SK-N-MC (cell line): Measurements from ENCODE around the gene FANCL.

Experiments
- EZH2 ChIP-seq: fragments of 200-600 bp; sonication (generic); IDR thresholded peaks from one replicate; pipeline ENCODE4 v1.6.1; 2017; ENCODE audit warnings: antibody characterized with exemption
- FOXP2 ChIP-seq: optimal IDR thresholded peaks from 2 replicates; pipeline ENCODE3; 2011; ENCODE audit warnings: mild to moderate bottlenecking, moderate library complexity; ENCODE audit not compliant: insufficient read depth; ENCODE audit errors: extremely low read length, control extremely low read depth
- POLR2AphosphoS5 ChIP-seq: IDR thresholded peaks from 2 replicates; pipeline ENCODE4 v1.6.1; 2012; ENCODE audit warnings: mild to moderate bottlenecking, low read depth, low read length, borderline replicate concordance

DNA sequence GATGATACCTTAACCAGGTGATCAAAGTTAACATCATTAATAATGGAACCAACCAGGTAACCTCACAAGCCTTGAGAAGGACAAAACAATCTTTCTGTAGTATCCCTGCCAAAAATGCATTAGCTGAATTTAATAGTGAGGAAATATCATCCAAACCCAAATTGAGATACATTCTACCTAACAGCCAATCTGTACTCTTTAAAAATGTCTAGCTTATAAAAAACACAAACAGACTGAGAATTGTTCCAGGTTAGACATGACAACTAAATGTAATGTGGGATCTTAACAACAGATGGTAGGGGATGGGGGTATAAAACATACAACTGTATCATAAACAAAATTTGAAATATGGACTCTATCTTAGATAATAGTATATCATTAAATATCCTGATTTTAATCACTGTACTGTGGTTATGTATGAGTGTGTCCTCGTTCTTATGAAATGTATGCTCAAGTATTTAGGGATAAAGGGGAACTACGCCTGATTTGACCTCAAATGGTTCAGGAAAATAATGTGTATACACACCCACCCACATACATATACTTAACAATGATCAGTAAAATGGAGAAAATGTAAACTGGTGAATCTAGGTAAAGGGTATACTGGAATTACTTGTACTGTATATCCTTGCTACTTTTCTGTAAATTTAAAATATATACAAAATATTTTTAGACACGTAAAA, 1.7 kb downstream of the FANCL start:
- no peak for TF ChIP-seq POLR2AphosphoS5
- no peak for TF ChIP-seq EZH2
- TF ChIP-seq FOXP2: no peak
